GM12872 (cell line): ENCODE measurements around the gene DEPDC1B.

Source experiments
- TF ChIP-seq, protein P1 (sequence below): IDR thresholded peaks from 3 replicates; pipeline ENCODE4 v1.5.1; 2011; ENCODE audit warnings: low read depth, mild to moderate bottlenecking, low read length, moderate library complexity; ENCODE audit not compliant: insufficient read depth

The DEPDC1B gene

DNA sequence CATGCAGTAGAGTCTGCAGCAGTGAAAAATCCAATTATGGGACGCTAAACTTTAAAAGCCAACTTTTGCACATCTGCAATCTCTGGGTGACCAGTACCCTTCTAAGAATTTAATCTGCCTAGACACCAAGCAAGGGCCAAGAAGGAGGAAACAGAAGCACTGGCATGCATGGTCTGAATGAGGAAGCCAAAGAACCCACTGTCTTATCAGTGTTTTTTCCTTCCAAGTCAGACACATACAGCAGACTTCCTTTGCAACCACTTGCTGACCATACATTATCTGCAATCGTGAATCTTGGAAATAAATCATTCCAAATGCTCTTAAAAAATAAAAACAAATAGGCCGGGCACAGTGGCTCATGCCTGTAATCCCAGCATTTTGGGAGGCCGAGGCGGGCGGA lies 65.9 kb downstream of the DEPDC1B start:
- TF ChIP-seq, protein P1, sequence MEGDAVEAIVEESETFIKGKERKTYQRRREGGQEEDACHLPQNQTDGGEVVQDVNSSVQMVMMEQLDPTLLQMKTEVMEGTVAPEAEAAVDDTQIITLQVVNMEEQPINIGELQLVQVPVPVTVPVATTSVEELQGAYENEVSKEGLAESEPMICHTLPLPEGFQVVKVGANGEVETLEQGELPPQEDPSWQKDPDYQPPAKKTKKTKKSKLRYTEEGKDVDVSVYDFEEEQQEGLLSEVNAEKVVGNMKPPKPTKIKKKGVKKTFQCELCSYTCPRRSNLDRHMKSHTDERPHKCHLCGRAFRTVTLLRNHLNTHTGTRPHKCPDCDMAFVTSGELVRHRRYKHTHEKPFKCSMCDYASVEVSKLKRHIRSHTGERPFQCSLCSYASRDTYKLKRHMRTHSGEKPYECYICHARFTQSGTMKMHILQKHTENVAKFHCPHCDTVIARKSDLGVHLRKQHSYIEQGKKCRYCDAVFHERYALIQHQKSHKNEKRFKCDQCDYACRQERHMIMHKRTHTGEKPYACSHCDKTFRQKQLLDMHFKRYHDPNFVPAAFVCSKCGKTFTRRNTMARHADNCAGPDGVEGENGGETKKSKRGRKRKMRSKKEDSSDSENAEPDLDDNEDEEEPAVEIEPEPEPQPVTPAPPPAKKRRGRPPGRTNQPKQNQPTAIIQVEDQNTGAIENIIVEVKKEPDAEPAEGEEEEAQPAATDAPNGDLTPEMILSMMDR = no peak

DNA sequence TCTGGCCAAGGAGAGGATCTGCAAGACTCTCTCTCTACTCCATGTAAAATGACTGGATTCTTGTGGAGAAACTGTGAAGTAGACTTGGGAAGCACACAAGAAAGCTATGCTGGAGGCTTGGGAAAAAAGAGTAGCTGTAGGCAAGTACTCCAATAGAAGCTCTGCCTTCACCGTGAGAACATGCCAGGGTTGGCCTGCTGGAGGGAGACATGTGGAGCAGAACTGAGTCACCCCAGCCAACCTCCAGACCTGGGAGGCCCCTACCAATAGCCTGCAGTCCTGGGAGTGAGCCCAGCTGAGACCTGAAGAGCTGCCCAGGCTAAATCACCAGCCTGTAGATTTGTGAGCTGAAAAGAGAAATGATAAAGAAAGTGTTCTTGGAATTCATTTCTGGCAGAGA lies 66.6 kb downstream of the DEPDC1B start:
- TF ChIP-seq, protein P1 = no peak

DNA sequence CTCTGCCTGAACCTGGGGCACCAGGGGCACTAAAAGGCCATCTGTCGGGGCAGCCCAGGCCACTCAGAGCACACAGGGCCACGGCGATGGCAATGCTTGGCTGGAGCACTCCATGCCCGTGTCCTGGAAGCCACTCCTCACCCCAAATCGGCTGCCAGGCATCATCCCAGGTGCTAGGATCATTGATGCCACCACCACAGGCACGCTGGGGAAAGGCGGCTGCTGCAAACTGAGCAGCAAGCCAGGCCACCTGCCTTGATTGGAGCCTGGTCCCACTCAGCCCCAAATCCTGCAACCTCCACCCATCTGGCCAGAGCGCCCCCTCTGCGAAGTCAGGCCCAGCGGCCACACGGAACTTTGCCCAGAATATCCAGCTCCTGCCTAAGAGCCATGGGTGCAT lies 67.8 kb downstream of the DEPDC1B start:
- TF ChIP-seq, protein P1 = no peak

GRCh38 chr5:60630836-60631235 lies 69.1 kb downstream of the DEPDC1B start:
- TF ChIP-seq, protein P1 = no peak

DNA sequence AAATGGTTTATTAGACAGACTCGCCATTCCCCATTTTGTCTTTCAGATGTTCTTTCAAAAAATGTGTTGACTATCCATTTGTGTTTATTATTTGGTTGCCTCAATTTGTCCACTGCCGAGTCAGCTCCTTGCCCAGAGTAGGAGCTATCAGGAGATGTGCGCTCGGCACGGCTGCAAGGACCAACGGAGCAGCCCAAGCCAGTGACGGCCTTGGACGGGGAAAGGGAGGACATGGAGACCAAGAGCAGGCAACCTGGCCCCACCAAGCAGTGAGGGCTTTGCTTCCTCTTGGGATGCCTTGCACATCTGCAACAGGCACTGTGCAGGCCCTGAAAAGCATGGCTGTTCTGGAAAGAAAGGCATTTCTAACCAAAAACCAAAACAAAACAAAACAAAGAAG lies 69.8 kb downstream of the DEPDC1B start:
- TF ChIP-seq, protein P1 = no peak

DNA sequence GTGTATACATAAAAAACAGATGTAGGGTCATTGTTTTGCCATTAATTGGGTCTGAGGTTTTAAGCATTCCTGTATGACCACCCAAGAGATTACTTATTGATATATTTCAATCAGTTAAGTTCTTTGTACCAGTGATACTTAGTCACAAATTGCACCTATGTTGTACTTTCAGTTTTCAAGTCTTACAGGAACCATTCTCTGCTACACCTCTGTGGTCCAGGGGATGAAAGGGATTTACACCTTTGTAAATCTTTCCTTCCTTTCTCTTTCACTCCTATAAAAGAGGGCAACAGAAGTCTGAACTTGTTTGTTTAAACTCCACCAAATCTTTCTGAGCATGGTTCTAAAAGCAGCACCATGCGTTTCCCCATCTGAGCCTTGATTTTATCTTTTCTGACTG lies 86.1 kb downstream of the DEPDC1B start:
- TF ChIP-seq, protein P1 = no peak

DNA sequence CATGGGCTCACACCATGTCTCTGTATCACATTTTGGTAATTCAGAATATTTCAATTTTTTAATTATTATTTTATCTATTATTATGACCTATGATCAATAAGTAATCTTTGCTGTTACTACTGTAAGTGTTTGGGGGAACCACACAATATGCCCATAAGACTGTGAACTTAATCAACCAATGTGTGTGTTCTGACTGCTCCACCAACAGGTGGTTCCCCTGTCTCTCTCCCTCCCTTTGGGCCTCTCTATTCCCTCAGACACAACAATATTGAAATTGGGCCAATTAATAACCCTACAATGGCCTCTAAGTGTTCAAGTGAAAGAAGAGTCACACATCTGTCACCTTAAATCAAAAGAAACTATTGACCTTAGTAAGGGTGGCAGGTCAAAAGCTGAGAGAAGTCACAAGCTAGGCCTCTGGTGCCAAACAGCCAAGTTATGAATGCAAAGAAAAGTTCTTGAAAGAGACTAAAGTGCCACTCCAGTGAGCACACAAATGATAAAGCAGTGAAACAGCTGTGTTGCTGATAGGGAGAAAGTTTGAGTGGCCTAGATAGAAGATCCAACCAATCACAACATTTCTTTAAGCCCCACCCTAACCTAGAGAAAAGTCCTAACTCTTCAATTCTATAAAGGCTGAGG lies 88.7 kb downstream of the DEPDC1B start:
- TF ChIP-seq, protein P1 = no peak
